PC-9 (cell line): ENCODE results near the gene NHEJ1.

Experiments used
- CTCF ChIP-seq: fragments of 200-600 bp; sonication (generic); conservative IDR thresholded peaks from 2 replicates; pipeline ENCODE4 v1.6.1; 2017; ENCODE audit warnings: mixed run types, antibody characterized with exemption, mild to moderate bottlenecking, moderate library complexity
- EZH2 ChIP-seq: fragments of 200-600 bp; sonication (generic); IDR thresholded peaks from 2 replicates; pipeline ENCODE4 v1.8.0; 2017; ENCODE audit warnings: antibody characterized with exemption, low read depth

- TF ChIP-seq CTCF (no peak), EZH2 (no peak)
Observed at GRCh38 chr2:219106251-219106650, 54.4 kb downstream of the NHEJ1 start.
